ENCODE measurements around the gene TSPOAP1. TPM values are rescaled to one million over a fixed set of nuclear protein-coding genes. Genes with fewer than 3 reads are reported as not detected.

Gene TSPOAP1
- total and polyA plus RNA-seq, 3 donors from 2014 or later: 7.2 to 13.0 (median 8.2) TPM

DNA sequence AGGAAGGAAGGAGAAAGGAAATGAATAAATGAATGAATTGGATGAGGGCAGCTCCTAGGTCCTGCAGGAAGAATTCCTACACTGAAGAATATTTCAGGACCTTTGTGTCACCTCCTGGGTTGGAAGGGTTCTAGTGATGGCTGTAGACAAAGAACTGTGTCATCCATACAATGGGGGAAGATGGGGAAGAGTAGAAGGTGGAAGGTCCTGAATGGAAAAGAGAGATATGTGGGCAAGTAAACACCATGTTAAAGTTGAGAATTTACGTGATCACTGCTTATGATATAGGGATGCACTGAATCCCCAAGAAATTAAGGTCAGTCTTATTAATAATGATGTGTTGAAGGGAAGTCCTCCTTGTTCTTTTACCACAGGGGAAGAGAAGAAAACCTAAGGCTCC lies 27.6 kb upstream of the TSPOAP1 start:
- H3K4me3 ChIP-seq: no peak overlapping the region
- H3K4me1 ChIP-seq: peaks cover 7% of the 10 kb centered on the region
- no peak overlapping the region for H3K27ac ChIP-seq
- DNase-seq: no peak
- intact Hi-C loops (cut with DNase I; ENCODE audit: low total_unique reads): no loop called here
- WGBS, 2 donors: 94 to 100% methylated on average over 1 of the region's 1 CpG
- H3K27me3 ChIP-seq: no peaks in the 10 kb centered on the region
- TF ChIP-seq CTCF (IDR thresholded peaks at IDR 0.05) (no peak), POLR2A (IDR thresholded peaks at IDR 0.05) (no peak)
- no peaks in the 10 kb centered on the region for H3K9me3 ChIP-seq
- no peaks in the 10 kb centered on the region for H3K36me3 ChIP-seq (ENCODE audit: low read depth, missing control alignments)

DNA sequence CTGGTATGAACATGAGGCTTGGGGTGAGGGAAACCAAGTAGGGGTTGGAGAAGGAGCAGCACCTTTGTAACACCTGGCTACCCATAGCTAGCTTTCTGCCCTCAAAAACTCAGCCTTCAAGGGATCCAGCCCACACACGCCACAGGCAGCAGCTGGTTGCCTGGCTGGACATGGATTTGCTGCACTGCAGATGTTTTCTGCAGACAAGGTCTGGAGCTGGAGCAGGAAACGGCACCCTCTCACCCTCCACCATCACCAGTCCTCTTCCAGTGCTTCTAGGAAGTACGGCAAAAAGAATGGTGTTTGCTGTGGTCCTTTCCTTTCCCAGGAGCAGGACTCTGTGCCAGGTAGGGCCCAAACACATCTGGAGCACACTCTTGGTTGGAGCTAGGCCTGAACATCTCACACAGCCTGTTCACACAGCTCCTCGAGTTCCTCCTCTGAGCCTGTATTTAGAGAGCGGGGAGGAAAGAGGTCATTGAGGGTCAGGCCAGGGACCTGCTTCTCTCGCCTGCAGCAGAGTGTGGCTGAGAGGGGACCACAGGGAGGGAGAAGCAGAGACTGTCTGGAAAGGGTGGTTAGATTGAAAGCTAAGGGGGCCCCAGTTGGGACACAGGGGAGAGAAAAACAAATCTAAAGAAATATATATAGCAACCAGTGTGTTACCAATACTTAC lies 26.1 kb upstream of the TSPOAP1 start:
- no peak for DNase-seq
- Histone ChIP-seq H3K4me1 (peaks cover 7% of the 10 kb centered on the region), H3K27me3 (no peaks in the 10 kb centered on the region), H3K36me3 (ENCODE audit: low read depth, missing control alignments) (no peaks in the 10 kb centered on the region), H3K27ac (no peak overlapping the region), H3K9me3 (no peaks in the 10 kb centered on the region), H3K4me3 (no peak overlapping the region)
- intact Hi-C loops (cut with DNase I; ENCODE audit: low total_unique reads): no loop called here
- TF ChIP-seq POLR2A (IDR thresholded peaks at IDR 0.05) (no peak), CTCF (IDR thresholded peaks at IDR 0.05) (no peak)
- 63 to 85% methylated on average over 6 of the region's 6 CpGs for WGBS, 2 donors

- TF ChIP-seq CTCF (IDR thresholded peaks at IDR 0.05) (no peak), POLR2A (IDR thresholded peaks at IDR 0.05) (no peak)
- H3K4me3 ChIP-seq: peak overlapping the region; percentile 75 to 98
- H3K9me3 ChIP-seq: no peaks in the 10 kb centered on the region
- intact Hi-C loops (cut with DNase I; ENCODE audit: low total_unique reads): no loop called here
- no peaks in the 10 kb centered on the region for H3K27me3 ChIP-seq
- H3K4me1 ChIP-seq: peaks cover 7% of the 10 kb centered on the region
- peak overlapping the region; percentile 92 to 95 for H3K27ac ChIP-seq
- H3K36me3 ChIP-seq (ENCODE audit: low read depth, missing control alignments): no peaks in the 10 kb centered on the region
- WGBS, 2 donors: 60 to 63% methylated on average over 4 of the region's 4 CpGs
- DNase-seq: no peak
Measured at GRCh38 chr17:58353389-58353825, 24.8 kb upstream of the TSPOAP1 start.

DNA sequence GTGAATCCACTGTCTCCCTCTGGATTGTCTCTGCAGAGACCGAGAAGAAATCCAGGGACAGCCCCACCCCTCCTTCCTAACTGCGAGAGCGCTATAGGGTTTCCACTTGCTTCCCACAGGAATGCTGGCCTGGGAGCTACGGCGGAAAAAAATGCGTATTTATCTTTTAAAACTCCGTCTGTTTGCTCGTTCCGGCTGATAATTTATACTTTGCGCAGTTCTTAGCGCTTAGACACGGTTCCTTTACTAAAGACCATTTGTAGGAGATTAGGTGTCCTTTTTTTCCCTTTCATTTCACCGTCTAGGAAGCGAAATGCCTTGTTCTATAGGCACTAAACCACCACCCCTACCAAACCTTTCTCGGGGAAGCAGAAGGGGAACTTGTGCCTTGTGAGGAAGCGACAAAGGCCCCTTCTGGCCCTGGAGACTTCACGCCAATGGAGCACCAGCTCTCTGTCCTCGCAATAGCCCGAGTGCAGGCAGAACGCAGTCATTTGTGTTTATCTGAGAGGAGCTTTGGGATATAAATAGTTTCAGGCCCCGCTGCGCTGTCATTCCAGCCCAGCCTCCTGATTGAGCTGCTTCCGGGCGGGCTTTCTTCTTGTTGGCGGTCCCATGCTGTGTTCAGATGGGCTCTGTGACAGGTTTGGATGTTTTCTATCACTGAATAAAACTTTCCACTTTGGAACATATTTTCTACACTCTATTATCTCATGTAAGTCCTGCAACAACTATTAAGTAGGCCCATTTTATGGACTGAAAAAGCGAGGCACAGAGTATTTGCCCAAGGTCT lies 24.2 kb upstream of the TSPOAP1 start:
- TF ChIP-seq CTCF (IDR thresholded peaks at IDR 0.05): no peak
- Histone ChIP-seq H3K4me3 (peak overlapping the region; percentile 75 to 98), H3K36me3 (ENCODE audit: low read depth, missing control alignments) (no peaks in the 10 kb centered on the region), H3K4me1 (peaks cover 7% of the 10 kb centered on the region), H3K27me3 (no peaks in the 10 kb centered on the region), H3K27ac (peak overlapping the region; percentile 92 to 95), H3K9me3 (no peaks in the 10 kb centered on the region)
- intact Hi-C loops (cut with DNase I; ENCODE audit: low total_unique reads): no loop called here
- DNase-seq: peak; percentile 62
- 2% methylated on average over 26 of the region's 26 CpGs for WGBS, 2 donors

Measured in testis (tissue), 3 donors.